Activated T-helper 1 cell treated with anti-CD3 and anti-CD28 coated beads, Interleukin-12 subunit alpha, Interleukin-12 subunit beta, Interleukin-2, Interleukin-4 antibody, amounts not matched to agents 30 ng/mL and 10 ng/mL and 1 ng/mL, durations not matched to agents 14 hours and 24 hours and 36 hours (primary cell): Measurements from ENCODE around the gene ARRB1. TPM values are rescaled to one million over a fixed set of nuclear protein-coding genes. Genes with fewer than 3 reads are reported as not detected.
A peak's percentile ranks its signal among the peaks of the same experiment; 100 is the strongest.

Experiments used
- DNase-seq: peaks from one replicate; pipeline ENCODE4 v3.0.0; 2021; ENCODE audit warnings: low spot score
- H3K27ac Mint-ChIP-seq: one replicate; pipeline ENCODE4 v1.8.0; 2021; ENCODE audit warnings: mild to moderate bottlenecking, mixed read lengths
- H3K27me3 Mint-ChIP-seq: one replicate; pipeline ENCODE4 v1.8.0; 2022; ENCODE audit warnings: mild to moderate bottlenecking, moderate library complexity, mixed read lengths; ENCODE audit not compliant: insufficient read depth
- H3K36me3 Mint-ChIP-seq: one replicate; pipeline ENCODE4 v1.8.0; 2021; ENCODE audit warnings: low read depth, mixed read lengths
- H3K4me1 Mint-ChIP-seq: one replicate; pipeline ENCODE4 v1.8.0; 2021; ENCODE audit warnings: low read depth, mixed read lengths
- H3K4me3 Mint-ChIP-seq: one replicate; pipeline ENCODE4 v1.8.0; 2021; ENCODE audit warnings: mild to moderate bottlenecking, moderate library complexity, mixed read lengths
- H3K9me3 Mint-ChIP-seq: one replicate; pipeline ENCODE4 v1.8.0; 2021; ENCODE audit warnings: mixed read lengths
- intact Hi-C: fragments of 100-400 bp; cut with micrococcal nuclease; formaldehyde crosslinking; loops from one replicate; pipeline ENCODE4 v1.15.1; 2024
- total RNA-seq: library from RNA; stranded (reverse); gene quantifications from 2 replicates; pipeline ENCODE4 v1.2.3, GENCODE V29; 2022

ARRB1 gene
- total RNA-seq, result 15.3 and 16.0 TPM in 2 replicates

GRCh38 chr11:75351541-75351790 is at the start of gene ARRB1:
TSS of gene ARRB1 (minus strand) at chr11:75351661. CDS start at chr11:75351607, 54 bp downstream.
- H3K27me3 Mint-ChIP-seq, result peaks cover 8% of the 10 kb centered on the region
- peak within 1 kb of the TSS; percentile 85 for H3K4me3 Mint-ChIP-seq
- H3K27ac Mint-ChIP-seq, result peak within 1 kb of the TSS; percentile 80
- DNase-seq, result no peak
- H3K36me3 Mint-ChIP-seq, result no peaks in the 10 kb centered on the region
- H3K4me1 Mint-ChIP-seq, result peaks cover 57% of the 10 kb centered on the region
- H3K9me3 Mint-ChIP-seq, result no peaks in the 10 kb centered on the region
- intact Hi-C loops, result no loop called here

GRCh38 chr11:75400146-75400865 is 48.8 kb upstream of the ARRB1 start:
- no peak for DNase-seq
- H3K36me3 Mint-ChIP-seq, result peaks cover 57% of the 10 kb centered on the region
- H3K27me3 Mint-ChIP-seq, result peaks cover 3% of the 10 kb centered on the region
- peak overlapping the region; percentile 90 for H3K27ac Mint-ChIP-seq
- no peaks in the 10 kb centered on the region for H3K9me3 Mint-ChIP-seq
- H3K4me1 Mint-ChIP-seq, result peaks cover 56% of the 10 kb centered on the region
- H3K4me3 Mint-ChIP-seq, result peak overlapping the region; percentile 99
- intact Hi-C loops, result loop anchor here (1.0 to 2.0 kb wide), 2 partner anchors 412 to 451 kb away; partner anchors contain the start of genes NEU3, SPCS2 and XRRA1

- intact Hi-C loops, result loop anchor here (1.0 to 2.0 kb wide), 6 partner anchors 9 to 450 kb away; partner anchors contain the start of genes NEU3, SPCS2 and XRRA1
- H3K9me3 Mint-ChIP-seq, result no peaks in the 10 kb centered on the region
- peaks cover 3% of the 10 kb centered on the region for H3K27me3 Mint-ChIP-seq
- H3K4me3 Mint-ChIP-seq, result peak within 1 kb of the TSS; percentile 99
- peaks cover 51% of the 10 kb centered on the region for H3K4me1 Mint-ChIP-seq
- peak within 1 kb of the TSS; percentile 90 for H3K27ac Mint-ChIP-seq
- peaks cover 51% of the 10 kb centered on the region for H3K36me3 Mint-ChIP-seq
- peak; percentile 86 for DNase-seq
Observed at GRCh38 chr11:75399344-75400145, 48.1 kb upstream of the ARRB1 start, which contains the start of gene RPS3. TSS of gene RPS3 (plus strand) at chr11:75399518. CDS start at chr11:75399548, 30 bp downstream.

GRCh38 chr11:75398906-75399305 is 47.4 kb upstream of the ARRB1 start:
- DNase-seq, result no peak
- no peaks in the 10 kb centered on the region for H3K9me3 Mint-ChIP-seq
- H3K36me3 Mint-ChIP-seq, result peaks cover 45% of the 10 kb centered on the region
- peak overlapping the region; percentile 90 for H3K27ac Mint-ChIP-seq
- H3K4me3 Mint-ChIP-seq, result peak overlapping the region; percentile 99
- intact Hi-C loops, result loop anchor here (1.0 kb wide), 4 partner anchors 9 to 127 kb away; no protein-coding TSS in a partner anchor
- H3K4me1 Mint-ChIP-seq, result peaks cover 51% of the 10 kb centered on the region
- H3K27me3 Mint-ChIP-seq, result peaks cover 4% of the 10 kb centered on the region

- peaks cover 19% of the 10 kb centered on the region for H3K27me3 Mint-ChIP-seq
- no peaks in the 10 kb centered on the region for H3K9me3 Mint-ChIP-seq
- no peak overlapping the region for H3K27ac Mint-ChIP-seq
- H3K4me1 Mint-ChIP-seq, result peaks cover 11% of the 10 kb centered on the region
- H3K4me3 Mint-ChIP-seq, result no peak overlapping the region
- DNase-seq, result no peak
- intact Hi-C loops, result no loop called here
- H3K36me3 Mint-ChIP-seq, result peaks cover under 1% of the 10 kb centered on the region
Observed at GRCh38 chr11:75394085-75394840, 42.8 kb upstream of the ARRB1 start.

- no peaks in the 10 kb centered on the region for H3K36me3 Mint-ChIP-seq
- no peak overlapping the region for H3K27ac Mint-ChIP-seq
- intact Hi-C loops, result loop anchor here (5.0 kb wide), 1 partner anchor 248 kb away; no protein-coding TSS in a partner anchor
- H3K4me3 Mint-ChIP-seq, result no peak overlapping the region
- H3K27me3 Mint-ChIP-seq, result peaks cover 25% of the 10 kb centered on the region
- DNase-seq, result no peak
- H3K9me3 Mint-ChIP-seq, result no peaks in the 10 kb centered on the region
- H3K4me1 Mint-ChIP-seq, result peaks cover 8% of the 10 kb centered on the region
Observed at GRCh38 chr11:75389925-75390324, 38.5 kb upstream of the ARRB1 start.

GRCh38 chr11:75389276-75389605 is 37.8 kb upstream of the ARRB1 start:
- intact Hi-C loops, result loop anchor here (5.0 kb wide), 1 partner anchor 247 kb away; no protein-coding TSS in a partner anchor
- Mint-ChIP-seq H3K27me3 (peaks cover 27% of the 10 kb centered on the region), H3K36me3 (no peaks in the 10 kb centered on the region), H3K4me1 (peaks cover 11% of the 10 kb centered on the region), H3K4me3 (no peak overlapping the region), H3K9me3 (no peaks in the 10 kb centered on the region), H3K27ac (no peak overlapping the region)
- DNase-seq, result no peak

GRCh38 chr11:75388386-75389275 is 37.2 kb upstream of the ARRB1 start:
- Mint-ChIP-seq H3K27ac (no peak overlapping the region), H3K4me1 (peaks cover 10% of the 10 kb centered on the region), H3K36me3 (no peaks in the 10 kb centered on the region), H3K9me3 (no peaks in the 10 kb centered on the region), H3K4me3 (no peak overlapping the region), H3K27me3 (peaks cover 25% of the 10 kb centered on the region)
- intact Hi-C loops, result loop anchor here (1.0 to 5.0 kb wide), 6 partner anchors 11 to 246 kb away; partner anchors contain the start of gene RPS3
- peak; percentile 64 for DNase-seq

- Mint-ChIP-seq H3K27ac (no peak overlapping the region), H3K4me3 (no peak overlapping the region), H3K4me1 (peaks cover 17% of the 10 kb centered on the region), H3K9me3 (no peaks in the 10 kb centered on the region), H3K36me3 (no peaks in the 10 kb centered on the region), H3K27me3 (peaks cover 22% of the 10 kb centered on the region)
- DNase-seq, result no peak
- intact Hi-C loops, result loop anchor here (1.0 to 5.0 kb wide), 6 partner anchors 11 to 246 kb away; partner anchors contain the start of gene RPS3
Observed at GRCh38 chr11:75387736-75388294, 36.4 kb upstream of the ARRB1 start.

- H3K27ac Mint-ChIP-seq, result no peak overlapping the region
- H3K4me1 Mint-ChIP-seq, result peaks cover 17% of the 10 kb centered on the region
- no peaks in the 10 kb centered on the region for H3K36me3 Mint-ChIP-seq
- peaks cover 22% of the 10 kb centered on the region for H3K27me3 Mint-ChIP-seq
- no peak for DNase-seq
- no peaks in the 10 kb centered on the region for H3K9me3 Mint-ChIP-seq
- H3K4me3 Mint-ChIP-seq, result no peak overlapping the region
- intact Hi-C loops, result loop anchor here (5.0 kb wide), 1 partner anchor 245 kb away; no protein-coding TSS in a partner anchor
Observed at GRCh38 chr11:75386942-75387630, 35.6 kb upstream of the ARRB1 start.

GRCh38 chr11:75384438-75385080 is 33.1 kb upstream of the ARRB1 start:
- H3K27ac Mint-ChIP-seq, result no peak overlapping the region

More at GRCh38 chr11:75384438-75385080, 33.1 kb upstream of the ARRB1 start:
- H3K27me3 Mint-ChIP-seq, result peaks cover 11% of the 10 kb centered on the region
- H3K9me3 Mint-ChIP-seq, result no peaks in the 10 kb centered on the region
- no peaks in the 10 kb centered on the region for H3K36me3 Mint-ChIP-seq
- peak; percentile 70 for DNase-seq
- intact Hi-C loops, result loop anchor here (1.0 to 5.0 kb wide), 3 partner anchors 56 to 242 kb away; no protein-coding TSS in a partner anchor
- peaks cover 21% of the 10 kb centered on the region for H3K4me1 Mint-ChIP-seq
- no peak overlapping the region for H3K4me3 Mint-ChIP-seq
